IMR-90 (cell line): Measurements from ENCODE around the gene EMID1. TPM values are rescaled to one million over a fixed set of nuclear protein-coding genes. Genes with fewer than 3 reads are reported as not detected.

ENCODE experiments used
- ATAC-seq: fragments of 200-7000 bp; cut with Tn5 transposase; 2 replicates; pipeline ENCODE4 v1.9.1; 2020; ENCODE audit warnings: low read depth, mild to moderate bottlenecking, moderate library complexity
- BruUV-seq: library from RNA; stranded (reverse); fragments of 400-500 nt; replicated peaks from 2 replicates; lab custom pipeline; 2021; lab: Mats Ljungman, UMichigan
- CTCF ChIA-PET: fragments of 300-600 bp; formaldehyde crosslinking; extraction: SDS; loops from one replicate; lab custom pipeline; 2021; ENCODE audit warnings: antibody characterized with exemption; lab: Yijun Ruan, JAX
- POLR2A ChIA-PET: fragments of 300-600 bp; sonication (Branson Sonifier 250); formaldehyde crosslinking; loops from one replicate; lab custom pipeline; 2022; ENCODE audit warnings: antibody characterized with exemption; ENCODE audit not compliant: unreplicated experiment; lab: Charles Lee
- DNase-seq: peaks from one replicate; pipeline ENCODE4 v3.0.0; 2013
- H2AFZ ChIP-seq: replicated peaks from 2 replicates; pipeline ENCODE3; 2013; ENCODE audit warnings: low read length, mild to moderate bottlenecking; ENCODE audit not compliant: poor library complexity
- H2AK5ac ChIP-seq: 2 replicates; pipeline ENCODE4 v1.6.1; 2013; ENCODE audit warnings: low read depth, low read length, inconsistent platforms
- H2AK9ac ChIP-seq: replicated peaks from 2 replicates; pipeline ENCODE3; 2013; ENCODE audit warnings: mild to moderate bottlenecking, low read depth, low read length, moderate library complexity; ENCODE audit not compliant: poor library complexity
- H2BK120ac ChIP-seq: 2 replicates; pipeline ENCODE4 v1.6.1; 2013; ENCODE audit warnings: low read depth, low read length, inconsistent platforms
- H2BK15ac ChIP-seq: 3 replicates; pipeline ENCODE4 v1.6.1; 2013; ENCODE audit warnings: low read depth, low read length, inconsistent platforms
- H2BK20ac ChIP-seq: 2 replicates; pipeline ENCODE4 v1.6.1; 2013; ENCODE audit warnings: low read depth, mild to moderate bottlenecking, inconsistent platforms, low read length, moderate library complexity
- H2BK5ac ChIP-seq: 2 replicates; pipeline ENCODE4 v1.6.1; 2013; ENCODE audit warnings: mild to moderate bottlenecking, low read depth, low read length, inconsistent platforms; ENCODE audit not compliant: poor library complexity, severe bottlenecking
- H3K14ac ChIP-seq: replicated peaks from 2 replicates; pipeline ENCODE4 v1.6.1; 2013; ENCODE audit warnings: low read depth, low read length, inconsistent platforms
- H3K18ac ChIP-seq: 2 replicates; pipeline ENCODE4 v1.6.1; 2013; ENCODE audit warnings: low read depth, low read length, control low read depth
- H3K23ac ChIP-seq: 2 replicates; pipeline ENCODE4 v1.6.1; 2013; ENCODE audit warnings: low read depth, low read length, inconsistent platforms
- H3K27ac ChIP-seq: 2 replicates; pipeline ENCODE4 v1.5.1; 2013; ENCODE audit warnings: mild to moderate bottlenecking, control low read depth, low read length; ENCODE audit not compliant: insufficient read depth
- H3K27me3 ChIP-seq: 2 replicates; pipeline ENCODE4 v1.6.1; 2013; ENCODE audit warnings: low read length; ENCODE audit not compliant: control insufficient read depth, insufficient read depth
- H3K36me3 ChIP-seq: 2 replicates; pipeline ENCODE4 v1.6.1; 2013; ENCODE audit warnings: low read length, mixed read lengths; ENCODE audit not compliant: control insufficient read depth, insufficient read depth
- H3K4ac ChIP-seq: 2 replicates; pipeline ENCODE4 v1.6.1; 2013; ENCODE audit warnings: low read depth, low read length, inconsistent platforms
- H3K4me1 ChIP-seq: 2 replicates; pipeline ENCODE4 v1.6.1; 2013; ENCODE audit warnings: low read length, mixed read lengths; ENCODE audit not compliant: control insufficient read depth, insufficient read depth
- H3K4me2 ChIP-seq: 2 replicates; pipeline ENCODE4 v1.6.1; 2013; ENCODE audit warnings: low read depth, mild to moderate bottlenecking, control low read depth, low read length, moderate library complexity
- H3K4me3 ChIP-seq: 2 replicates; pipeline ENCODE4 v1.5.1; 2013; ENCODE audit warnings: low read depth, mild to moderate bottlenecking, control low read depth, low read length, moderate library complexity; ENCODE audit not compliant: insufficient read depth
- H3K56ac ChIP-seq: 2 replicates; pipeline ENCODE4 v1.6.1; 2013; ENCODE audit warnings: low read length, inconsistent platforms; ENCODE audit not compliant: insufficient read depth; ENCODE audit errors: extremely low read depth
- H3K79me1 ChIP-seq, 2 experiments: 2 replicates each; pipeline ENCODE4 v1.6.1; 2013; ENCODE audit warnings: low read length in 2 of 2, inconsistent platforms in 1 of 2, low read depth in 1 of 2
- H3K9ac ChIP-seq: 2 replicates; pipeline ENCODE4 v1.6.1; 2013; ENCODE audit warnings: low read depth, low read length, control low read depth
- H3K9me1 ChIP-seq: 2 replicates; pipeline ENCODE4 v1.6.1; 2013; ENCODE audit warnings: low read length, inconsistent platforms; ENCODE audit not compliant: insufficient read depth
- H3K9me3 ChIP-seq: 2 replicates; pipeline ENCODE4 v1.6.1; 2013; ENCODE audit warnings: low read length; ENCODE audit not compliant: control insufficient read depth, insufficient read depth
- H4K20me1 ChIP-seq: 2 replicates; pipeline ENCODE4 v1.6.1; 2013; ENCODE audit warnings: low read length, inconsistent platforms; ENCODE audit not compliant: insufficient read depth
- H4K5ac ChIP-seq: 2 replicates; pipeline ENCODE4 v1.6.1; 2013; ENCODE audit warnings: mild to moderate bottlenecking, low read depth, low read length, control low read depth
- H4K8ac ChIP-seq, 2 experiments: 2 replicates each; pipeline ENCODE4 v1.6.1; 2013; ENCODE audit warnings: low read depth in 2 of 2, low read length in 2 of 2, control low read depth in 1 of 2, inconsistent platforms in 1 of 2
- H4K91ac ChIP-seq: 2 replicates; pipeline ENCODE4 v1.6.1; 2013; ENCODE audit warnings: low read depth, low read length, inconsistent platforms; ENCODE audit not compliant: insufficient read depth
- BHLHE40 ChIP-seq: fragments of 150-350 bp; IDR thresholded peaks from 2 replicates; pipeline ENCODE4 v1.6.1; 2016; ENCODE audit warnings: mild to moderate bottlenecking, low read depth, low read length
- CHD1 ChIP-seq: IDR thresholded peaks from 2 replicates; pipeline ENCODE4 v1.6.1; 2012; ENCODE audit warnings: low read depth, low read length, improper control_type of control experiment
- FOS ChIP-seq: fragments of 150-350 bp; IDR thresholded peaks from 2 replicates; pipeline ENCODE4 v1.6.1; 2016; ENCODE audit warnings: low read depth, low read length
- NFE2L2 ChIP-seq: fragments of 150-350 bp; IDR thresholded peaks from 2 replicates; pipeline ENCODE4 v1.6.1; 2016; ENCODE audit warnings: low read depth, mild to moderate bottlenecking, low read length
- POLR2A ChIP-seq: IDR thresholded peaks from 2 replicates; pipeline ENCODE4 v1.6.1; 2012; ENCODE audit warnings: mild to moderate bottlenecking, low read depth, low read length
- RAD21 ChIP-seq: IDR thresholded peaks from 2 replicates; pipeline ENCODE4 v1.6.1; 2012; ENCODE audit warnings: low read length, improper control_type of control experiment
- RCOR1 ChIP-seq: IDR thresholded peaks from 2 replicates; pipeline ENCODE4 v1.6.1; 2012; ENCODE audit warnings: mild to moderate bottlenecking, low read length, improper control_type of control experiment; ENCODE audit not compliant: insufficient replicate concordance
- RFX5 ChIP-seq: IDR thresholded peaks from 2 replicates; pipeline ENCODE4 v1.8.0; 2012; ENCODE audit warnings: low read depth, mild to moderate bottlenecking, low read length, moderate library complexity
- SMC3 ChIP-seq: fragments of 150-350 bp; IDR thresholded peaks from 2 replicates; pipeline ENCODE4 v1.6.1; 2016; ENCODE audit warnings: low read depth, mild to moderate bottlenecking, antibody characterized with exemption, low read length, moderate library complexity
- WGBS, 2 experiments: methylation state at CpG; one replicate each; pipeline versions ENCODE4 v1.1.5 to v1.1.7; 2013; ENCODE audit warnings: missing lambda C conversion rate in 2 of 2; ENCODE audit not compliant: insufficient read length in 1 of 2; ENCODE audit errors: extremely low coverage in 2 of 2; 5-methylcytosine and 5-hydroxymethylcytosine counted together
- dilution Hi-C: fragments of 300-500 bp; cut with HindIII; formaldehyde crosslinking; loops from one replicate; pipeline ENCODE4 v1.14.3; 2018; ENCODE audit warnings: low sequenced_read_pairs; ENCODE audit not compliant: unreplicated experiment
- in situ Hi-C: fragments of 300-500 bp; cut with MboI; formaldehyde crosslinking; loops from 3 replicates; pipeline ENCODE4 v1.14.3; 2019; ENCODE audit warnings: low sequenced_read_pairs, inconsistent platforms, mixed read lengths
- intact Hi-C: fragments of 100-400 bp; cut with micrococcal nuclease; formaldehyde crosslinking; loops from 2 replicates; pipeline ENCODE4 v1.10.0; 2022
- polyA plus RNA-seq, 3 experiments: library from polyadenylated mRNA; depleted of rRNA; stranded (reverse); fragments of >200 nt; gene quantifications; 2 replicates each; pipeline ENCODE4 v1.2.3, GENCODE V29; 2012; ENCODE audit warnings: low replicate concordance in 1 of 3
- total RNA-seq: library from RNA; depleted of rRNA; stranded (reverse); fragments of >200 nt; gene quantifications from 2 replicates; pipeline ENCODE4 v1.2.3, GENCODE V29; 2012
- TF ChIP-seq, protein P1 (sequence below): fragments of 150-350 bp; IDR thresholded peaks from 2 replicates; pipeline ENCODE4 v1.6.1; 2016; ENCODE audit warnings: low read depth, mild to moderate bottlenecking, low read length, moderate library complexity, borderline replicate concordance
- TF ChIP-seq, protein P2 (sequence below): conservative IDR thresholded peaks from 2 replicates; pipeline ENCODE4 v1.5.1; 2012; ENCODE audit warnings: mild to moderate bottlenecking, low read depth, low read length, improper control_type of control experiment
- TF ChIP-seq, protein P3 (sequence below): fragments of 150-350 bp; IDR thresholded peaks from 2 replicates; pipeline ENCODE4 v1.6.1; 2017; ENCODE audit warnings: mild to moderate bottlenecking, antibody characterized with exemption, low read length, low read depth

EMID1 gene
- total and polyA plus RNA-seq, 2 of the 4 experiments (the other 2 are of a cell fraction) = 0.54 to 1.3 TPM

DNA sequence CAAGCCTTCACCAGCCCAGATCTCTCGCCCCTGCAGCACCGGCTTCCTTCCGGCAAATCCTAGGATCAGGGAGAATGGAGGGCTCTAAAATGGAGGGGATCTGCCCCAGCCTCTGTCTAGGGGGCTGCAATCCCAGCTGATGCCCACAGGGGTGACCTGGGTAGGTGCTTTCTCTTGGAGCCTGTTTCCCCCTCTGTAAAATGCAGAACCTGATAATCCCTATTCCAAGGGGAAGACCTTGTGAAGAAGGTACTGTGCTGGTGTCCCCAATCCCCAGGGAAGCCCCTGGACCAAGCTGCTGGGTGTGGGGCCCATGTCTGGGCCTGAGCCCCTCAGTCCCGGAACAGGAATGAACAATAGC is 2.8 kb downstream of the EMID1 start (continued):
- TF ChIP-seq, protein P1, sequence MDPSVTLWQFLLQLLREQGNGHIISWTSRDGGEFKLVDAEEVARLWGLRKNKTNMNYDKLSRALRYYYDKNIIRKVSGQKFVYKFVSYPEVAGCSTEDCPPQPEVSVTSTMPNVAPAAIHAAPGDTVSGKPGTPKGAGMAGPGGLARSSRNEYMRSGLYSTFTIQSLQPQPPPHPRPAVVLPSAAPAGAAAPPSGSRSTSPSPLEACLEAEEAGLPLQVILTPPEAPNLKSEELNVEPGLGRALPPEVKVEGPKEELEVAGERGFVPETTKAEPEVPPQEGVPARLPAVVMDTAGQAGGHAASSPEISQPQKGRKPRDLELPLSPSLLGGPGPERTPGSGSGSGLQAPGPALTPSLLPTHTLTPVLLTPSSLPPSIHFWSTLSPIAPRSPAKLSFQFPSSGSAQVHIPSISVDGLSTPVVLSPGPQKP = no peak
- no peak for TF ChIP-seq RCOR1

DNA sequence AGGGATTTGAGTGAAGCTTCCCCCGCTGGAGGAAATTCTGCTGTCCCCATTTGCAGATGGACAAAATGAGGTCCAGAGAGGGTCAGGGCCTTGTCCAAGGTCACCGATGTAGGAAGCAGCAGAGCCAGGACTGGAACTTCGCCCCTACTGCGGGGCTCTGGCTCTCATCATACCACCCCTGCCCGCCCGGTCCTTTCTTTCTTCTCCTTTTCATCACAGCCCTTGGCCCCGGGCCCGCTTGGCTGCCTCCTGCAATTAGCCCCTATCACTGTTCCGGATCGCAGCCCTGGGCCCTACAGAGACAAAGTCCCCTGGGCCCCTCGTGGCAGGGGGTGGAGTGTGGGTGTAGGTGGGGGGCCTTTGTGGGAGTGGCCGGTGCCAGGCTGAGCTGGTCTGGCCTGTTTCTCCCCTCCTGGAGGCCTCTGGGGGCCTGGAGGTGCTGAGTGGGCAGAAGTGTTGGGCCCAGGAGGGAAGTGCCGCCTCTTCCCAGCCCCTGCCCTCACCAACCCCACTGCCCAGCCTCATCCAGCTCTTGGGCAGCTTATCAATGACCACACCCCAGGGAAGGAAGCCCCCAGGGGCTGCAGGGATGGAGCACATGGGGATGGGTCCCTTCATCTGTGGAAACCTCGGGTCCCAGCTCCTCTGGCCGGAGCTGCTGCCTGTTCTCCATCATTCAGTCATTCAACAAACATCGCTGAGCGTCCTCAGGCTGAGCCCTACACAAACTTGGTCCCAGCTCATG is 3.4 kb downstream of the EMID1 start:
- Histone ChIP-seq H2AK5ac (no peak overlapping the region), H2BK5ac (no peak overlapping the region), H3K56ac (no peak overlapping the region), H3K18ac (no peak overlapping the region), H3K27me3 (peaks cover 20% of the 10 kb centered on the region), H4K91ac (no peak overlapping the region), H3K4me1 (no peaks in the 10 kb centered on the region), H3K4me2 (no peak overlapping the region), H2AK9ac (no peak overlapping the region), H2BK120ac (no peak overlapping the region), H3K4ac (no peak overlapping the region), H4K20me1 (no peaks in the 10 kb centered on the region; the same call in 1 of the 2 replicates), H3K9me1 (peaks cover 4% of the 10 kb centered on the region; the same call in 1 of the 2 replicates), H3K9me3 (no peaks in the 10 kb centered on the region), H4K5ac (no peak overlapping the region), H2BK15ac (no peak overlapping the region), H2AFZ (no peak overlapping the region), H3K79me1 (no peaks in the 10 kb centered on the region), H3K23ac (no peak overlapping the region), H3K27ac (no peak overlapping the region), H3K9ac (no peak overlapping the region), H3K14ac (no peak overlapping the region), H4K8ac (no peak overlapping the region), H3K36me3 (no peaks in the 10 kb centered on the region), H3K4me3 (no peak overlapping the region), H2BK20ac (no peak overlapping the region)
- POLR2A ChIA-PET = no interaction called here
- BruUV-seq = no TSS peak
- in situ Hi-C loops (no loop called here), dilution Hi-C loops (no loop called here), intact Hi-C loops (no loop called here)
- CTCF ChIA-PET = no interaction called here
- DNase-seq = no peak
- no peak for ATAC-seq
- no CpG with 5 or more reads among the region's 17 CpGs for WGBS, 2 experiments
- TF ChIP-seq NFE2L2 = no peak
- no peak for TF ChIP-seq CHD1
- TF ChIP-seq, protein P2, sequence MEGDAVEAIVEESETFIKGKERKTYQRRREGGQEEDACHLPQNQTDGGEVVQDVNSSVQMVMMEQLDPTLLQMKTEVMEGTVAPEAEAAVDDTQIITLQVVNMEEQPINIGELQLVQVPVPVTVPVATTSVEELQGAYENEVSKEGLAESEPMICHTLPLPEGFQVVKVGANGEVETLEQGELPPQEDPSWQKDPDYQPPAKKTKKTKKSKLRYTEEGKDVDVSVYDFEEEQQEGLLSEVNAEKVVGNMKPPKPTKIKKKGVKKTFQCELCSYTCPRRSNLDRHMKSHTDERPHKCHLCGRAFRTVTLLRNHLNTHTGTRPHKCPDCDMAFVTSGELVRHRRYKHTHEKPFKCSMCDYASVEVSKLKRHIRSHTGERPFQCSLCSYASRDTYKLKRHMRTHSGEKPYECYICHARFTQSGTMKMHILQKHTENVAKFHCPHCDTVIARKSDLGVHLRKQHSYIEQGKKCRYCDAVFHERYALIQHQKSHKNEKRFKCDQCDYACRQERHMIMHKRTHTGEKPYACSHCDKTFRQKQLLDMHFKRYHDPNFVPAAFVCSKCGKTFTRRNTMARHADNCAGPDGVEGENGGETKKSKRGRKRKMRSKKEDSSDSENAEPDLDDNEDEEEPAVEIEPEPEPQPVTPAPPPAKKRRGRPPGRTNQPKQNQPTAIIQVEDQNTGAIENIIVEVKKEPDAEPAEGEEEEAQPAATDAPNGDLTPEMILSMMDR = no peak
- TF ChIP-seq RFX5 = no peak
- no peak for TF ChIP-seq RAD21
- no peak for TF ChIP-seq SMC3
- no peak for TF ChIP-seq BHLHE40
- TF ChIP-seq, protein P1 = no peak
- TF ChIP-seq POLR2A = no peak
- no peak for TF ChIP-seq FOS
- TF ChIP-seq, protein P3, sequence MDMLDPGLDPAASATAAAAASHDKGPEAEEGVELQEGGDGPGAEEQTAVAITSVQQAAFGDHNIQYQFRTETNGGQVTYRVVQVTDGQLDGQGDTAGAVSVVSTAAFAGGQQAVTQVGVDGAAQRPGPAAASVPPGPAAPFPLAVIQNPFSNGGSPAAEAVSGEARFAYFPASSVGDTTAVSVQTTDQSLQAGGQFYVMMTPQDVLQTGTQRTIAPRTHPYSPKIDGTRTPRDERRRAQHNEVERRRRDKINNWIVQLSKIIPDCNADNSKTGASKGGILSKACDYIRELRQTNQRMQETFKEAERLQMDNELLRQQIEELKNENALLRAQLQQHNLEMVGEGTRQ = no peak
